HG02798 (cell line): ENCODE results near the gene GBP7.
"Not testable (repeated sequence)": the region's sequence is repeated elsewhere in the genome, so short reads cannot be mapped to it uniquely, and the experiment has no call there.

Source experiments
- ATAC-seq: cut with Tn5 transposase; IDR thresholded peaks from one replicate; pipeline ENCODE4 v1.9.1; 2021; ENCODE audit warnings: mild to moderate bottlenecking; ENCODE audit not compliant: unreplicated experiment, poor library complexity

Gene GBP7

DNA sequence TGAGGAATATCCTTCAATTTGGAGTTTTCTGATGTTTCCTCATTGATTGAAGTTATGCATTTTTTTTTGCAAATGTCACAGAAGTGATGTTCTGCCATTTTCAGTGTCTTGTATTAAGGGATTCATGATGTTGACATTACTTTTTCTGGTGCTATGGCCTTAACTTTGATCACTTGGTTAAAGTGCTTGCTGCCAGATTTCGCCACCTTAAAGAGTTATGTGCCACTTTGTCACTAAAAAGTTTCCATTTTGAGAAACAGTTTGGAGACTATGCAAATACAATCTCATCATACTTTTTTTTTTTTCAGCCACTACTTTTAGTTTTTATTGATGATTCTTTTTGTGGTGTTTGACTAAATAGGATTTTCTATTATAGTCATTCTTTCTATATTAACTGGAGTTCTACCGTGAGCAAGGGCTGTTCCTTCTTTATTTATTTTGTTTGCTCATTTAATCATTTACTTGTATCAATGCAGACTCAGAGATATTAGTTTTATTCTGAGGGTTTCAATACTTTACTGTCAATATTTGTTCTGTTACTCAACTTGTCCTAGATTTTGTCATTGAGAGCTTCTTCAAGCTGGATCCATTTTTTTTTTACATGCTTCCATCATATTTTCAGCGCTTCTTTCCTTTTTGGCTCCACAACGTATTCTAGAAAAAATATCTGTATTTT is 3.2 kb downstream of the GBP7 start:
- ATAC-seq = no peak

DNA sequence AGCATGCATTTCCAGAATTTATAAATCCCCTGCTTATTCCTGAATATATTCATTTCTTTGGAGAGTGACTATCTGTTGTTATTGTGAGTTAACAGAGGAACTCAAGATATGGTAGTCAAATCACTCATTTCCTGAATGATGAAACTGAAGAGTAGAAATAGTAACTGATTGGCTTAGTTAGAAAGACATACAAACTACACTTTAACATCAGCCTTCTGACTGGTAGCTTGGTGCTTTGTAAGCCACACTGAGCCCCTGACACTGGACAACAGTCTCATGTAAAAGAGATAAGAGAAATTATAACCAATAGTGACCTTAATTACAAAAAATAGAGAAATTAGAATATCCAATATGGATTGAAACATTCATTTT is 4.8 kb downstream of the GBP7 start:
- ATAC-seq = no peak

DNA sequence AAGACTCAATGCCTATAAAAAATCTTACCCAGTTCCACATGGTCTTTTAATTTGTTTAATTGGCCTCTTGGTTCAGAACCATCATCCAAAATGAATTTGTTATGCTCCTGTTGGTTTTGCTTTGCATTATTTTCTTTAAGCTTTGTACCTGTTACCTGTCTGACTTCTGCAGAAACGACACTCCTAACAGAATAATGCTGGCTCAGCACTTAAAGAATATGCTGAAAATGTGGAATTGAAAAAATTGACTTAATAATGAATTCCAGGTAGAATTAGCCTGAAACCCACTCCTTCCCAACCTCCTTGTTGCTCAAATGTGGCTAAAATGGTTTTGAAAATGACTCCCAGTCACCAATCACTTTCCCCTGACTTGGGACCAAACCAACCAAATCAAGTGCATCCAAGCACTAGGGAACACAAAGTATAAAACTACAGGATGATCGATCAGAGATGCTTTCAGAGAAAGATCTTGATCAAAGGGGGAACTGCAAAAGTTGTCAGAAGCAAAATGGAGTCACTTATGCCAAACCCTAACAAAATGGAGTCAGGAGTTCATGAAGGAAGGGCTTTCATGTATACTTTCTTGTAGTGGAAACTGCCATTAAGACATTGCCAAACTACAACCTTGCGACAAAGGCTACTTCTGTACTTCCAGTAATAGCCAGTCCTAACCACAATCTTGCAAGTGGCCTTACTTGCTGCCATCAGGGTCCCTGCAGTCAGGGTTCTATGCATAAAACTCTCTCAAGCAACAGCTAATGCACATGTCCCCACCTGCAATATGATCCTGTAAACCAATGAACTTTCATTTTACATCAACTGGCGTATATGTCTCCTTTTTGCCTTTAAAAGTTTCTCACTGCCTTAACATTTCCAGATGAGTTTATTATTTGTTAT is 5.4 kb downstream of the GBP7 start:
- ATAC-seq = no peak

- ATAC-seq = no peak
Measured at GRCh38 chr1:89169166-89169565, 6.6 kb downstream of the GBP7 start.

DNA sequence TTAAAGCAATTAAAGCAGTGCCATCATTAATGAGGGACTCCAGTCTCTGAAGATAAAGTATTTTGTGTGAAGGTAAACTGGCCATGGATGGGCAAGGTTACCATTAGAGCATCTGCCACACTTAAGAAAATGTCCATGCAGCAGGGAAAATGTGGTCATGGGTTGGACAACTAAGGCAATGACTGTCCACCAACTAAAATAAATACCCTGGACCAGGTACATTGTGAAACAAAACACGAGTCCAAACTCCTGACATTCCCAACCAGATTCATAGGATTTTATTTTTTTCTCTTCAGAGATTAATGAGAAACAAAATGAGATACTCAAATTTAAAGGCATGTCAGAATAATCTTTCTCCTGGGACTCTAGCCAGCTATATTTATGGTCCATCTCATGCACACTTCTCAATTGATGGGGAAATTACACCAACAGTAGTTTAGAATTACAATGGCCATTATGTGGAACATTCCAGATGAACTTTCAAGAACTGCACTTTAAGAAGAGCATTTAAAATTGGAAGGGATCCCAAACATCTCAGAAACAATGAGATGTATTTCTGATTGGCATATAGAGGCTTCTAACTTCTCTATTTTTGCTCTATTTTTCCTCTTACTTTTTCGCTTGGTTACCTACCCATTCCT is 8.1 kb downstream of the GBP7 start:
- ATAC-seq = no peak

DNA sequence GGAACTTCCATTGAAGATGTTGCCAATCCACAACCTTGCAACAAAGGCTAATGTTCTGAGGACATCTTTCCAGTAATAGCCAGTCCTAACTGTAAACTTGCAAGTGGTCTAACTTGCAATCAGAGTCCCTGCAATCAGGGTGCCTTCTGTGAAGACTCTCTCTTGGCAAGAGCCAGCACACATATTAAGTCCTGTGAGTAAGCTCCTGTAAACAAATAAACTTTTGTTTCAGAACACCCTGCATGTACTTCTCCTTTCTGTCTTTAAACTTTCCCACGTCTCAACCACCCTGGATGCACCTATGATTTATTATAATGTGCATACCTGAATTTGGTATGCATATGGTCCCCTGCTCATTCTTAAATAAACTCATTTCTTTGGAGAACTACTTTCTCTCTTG is 9.1 kb downstream of the GBP7 start:
- no peak for ATAC-seq

DNA sequence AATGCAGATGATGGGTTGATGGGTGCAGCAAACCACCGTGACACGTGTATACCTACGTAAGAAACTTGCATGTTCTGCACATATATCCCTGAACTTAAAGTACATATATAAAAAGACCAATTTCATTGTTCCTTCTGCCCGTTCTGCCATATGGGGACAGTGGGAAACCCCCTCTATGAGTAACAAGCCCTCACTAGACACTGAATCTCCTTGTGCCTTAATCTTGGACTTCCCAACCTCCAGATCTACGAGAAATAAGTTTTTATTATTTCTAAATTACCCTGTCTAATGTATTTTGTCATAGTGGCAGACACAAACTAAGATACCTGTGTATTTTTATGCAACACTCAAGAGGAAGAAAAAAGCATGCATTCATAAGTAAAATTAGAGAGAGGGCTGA is 10.0 kb downstream of the GBP7 start:
- ATAC-seq = no peak

DNA sequence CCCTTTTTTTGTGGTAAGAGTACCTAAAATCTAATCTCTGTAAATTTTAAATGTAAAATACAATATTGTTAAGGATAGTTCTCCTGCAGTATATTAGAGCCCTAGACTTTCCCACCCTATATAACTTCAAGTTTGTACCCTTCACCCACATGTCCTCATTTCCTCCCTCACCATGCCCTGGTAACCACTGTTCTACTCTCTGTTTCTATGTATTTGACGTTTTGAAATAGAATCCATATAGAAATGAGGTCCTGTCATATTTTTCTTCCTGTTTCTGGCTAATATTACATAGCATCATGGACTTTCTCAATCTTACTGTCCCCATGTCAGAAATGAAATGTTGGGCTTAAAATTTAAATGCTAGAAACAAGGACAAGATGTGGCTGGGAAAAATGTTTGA is 24.8 kb downstream of the GBP7 start:
- ATAC-seq = no peak

- no peak for ATAC-seq
Measured at GRCh38 chr1:89149976-89150375, 25.8 kb downstream of the GBP7 start.

- ATAC-seq = no peak
Measured at GRCh38 chr1:89149229-89149628, 26.6 kb downstream of the GBP7 start.

GRCh38 chr1:89147678-89148658 is 27.8 kb downstream of the GBP7 start:
- no peak for ATAC-seq

DNA sequence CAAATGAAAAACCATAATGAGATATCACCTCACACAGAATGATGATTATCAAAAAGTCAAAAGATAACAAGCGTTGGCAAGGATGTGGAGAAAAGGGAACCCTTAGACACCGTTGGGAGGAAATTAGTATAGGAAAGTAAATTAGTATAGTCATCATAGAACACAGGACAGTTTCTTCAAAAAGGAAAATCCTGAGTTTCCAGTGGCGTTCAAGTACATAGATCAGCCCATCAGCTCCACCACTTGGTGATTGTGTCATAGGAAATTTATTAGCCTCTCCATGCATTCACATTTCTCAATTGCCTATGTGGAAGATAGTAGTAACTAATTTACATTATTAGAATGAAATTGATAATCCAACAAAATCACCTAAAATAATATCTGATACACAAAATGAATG is 29.1 kb downstream of the GBP7 start:
- no peak for ATAC-seq

DNA sequence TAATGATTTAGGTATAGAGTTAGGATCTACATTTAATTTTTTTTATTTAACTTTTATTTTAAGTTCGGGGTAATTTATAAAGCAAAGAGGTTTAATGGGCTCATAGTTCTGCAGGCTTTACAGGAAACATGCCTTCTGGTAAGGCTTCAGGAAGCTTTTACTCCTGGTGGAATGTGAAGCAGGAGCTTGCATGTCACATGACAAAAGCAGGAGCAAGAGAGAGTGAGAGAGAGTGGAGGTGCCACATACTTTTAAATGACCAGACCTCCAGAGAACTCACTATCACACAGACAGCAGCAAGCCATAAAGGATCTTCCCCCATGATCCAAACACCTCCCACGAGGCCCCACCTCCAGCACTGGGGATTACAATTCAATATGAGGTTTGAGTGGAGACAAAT is 32.3 kb downstream of the GBP7 start:
- ATAC-seq = no peak

- no peak for ATAC-seq
Measured at GRCh38 chr1:89142160-89142559, 33.6 kb downstream of the GBP7 start.

DNA sequence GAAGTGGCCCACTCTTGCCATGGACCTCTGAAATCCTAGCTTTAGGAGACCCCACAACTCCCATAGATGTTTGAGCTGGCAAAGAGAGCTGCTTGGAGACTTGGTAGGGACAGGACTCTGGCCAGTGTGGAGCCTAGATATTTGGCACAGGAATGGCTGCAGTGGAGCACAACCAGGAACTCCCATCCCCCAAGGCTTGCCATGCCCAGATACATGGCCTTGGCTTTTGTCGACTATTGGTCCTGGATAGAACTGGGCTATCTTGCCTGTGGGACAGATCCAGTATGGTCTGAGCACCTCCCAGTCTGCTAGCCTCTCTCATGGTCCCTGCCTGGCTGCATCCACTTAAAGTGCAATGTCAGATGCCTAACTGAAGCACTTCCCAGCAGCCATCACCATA is 42.1 kb downstream of the GBP7 start:
- ATAC-seq = no peak

GRCh38 chr1:89130716-89131115 is 45.1 kb downstream of the GBP7 start:
- ATAC-seq = no peak

DNA sequence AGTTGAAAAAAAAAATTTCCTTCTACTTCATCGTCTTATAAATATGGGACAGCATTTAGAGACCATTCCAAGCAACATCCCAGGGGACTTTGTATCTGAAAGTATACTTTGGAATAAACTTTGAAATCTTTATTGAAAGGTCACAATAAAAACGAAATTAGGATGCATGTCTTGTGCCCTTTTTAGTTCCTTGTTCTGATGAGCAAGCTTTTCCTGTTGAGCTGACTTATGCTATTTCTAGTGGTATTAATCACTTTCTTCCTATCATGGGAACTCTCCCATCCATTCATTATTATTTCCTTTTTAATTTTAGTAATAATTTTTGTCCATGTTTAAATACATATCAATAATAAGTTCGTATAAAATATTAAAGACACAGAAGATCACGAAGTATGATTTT is 45.9 kb downstream of the GBP7 start:
- ATAC-seq = no peak

DNA sequence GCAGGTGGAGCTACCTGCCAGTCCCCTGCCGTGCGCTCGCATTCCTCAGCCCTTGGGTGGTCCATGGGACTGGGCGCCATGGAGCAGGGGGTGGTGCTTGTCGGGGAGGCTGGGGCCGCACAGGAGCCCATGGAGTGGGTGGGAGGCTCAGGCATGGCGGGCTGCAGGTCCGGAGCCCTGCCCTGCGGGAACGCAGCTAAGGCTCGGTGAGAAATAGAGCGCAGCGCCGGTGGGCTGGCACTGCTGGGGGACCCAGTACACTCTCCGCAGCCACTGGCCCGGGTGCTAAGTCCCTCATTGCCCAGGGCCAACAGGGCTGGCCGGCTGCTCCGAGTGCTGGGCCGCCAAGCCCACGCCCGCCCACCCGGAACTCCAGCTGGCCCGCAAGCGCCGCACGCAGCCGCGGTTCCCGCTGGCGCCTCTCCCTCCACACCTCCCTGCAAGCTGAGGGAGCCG is 47.8 kb downstream of the GBP7 start:
- not testable (repeated sequence) for ATAC-seq

DNA sequence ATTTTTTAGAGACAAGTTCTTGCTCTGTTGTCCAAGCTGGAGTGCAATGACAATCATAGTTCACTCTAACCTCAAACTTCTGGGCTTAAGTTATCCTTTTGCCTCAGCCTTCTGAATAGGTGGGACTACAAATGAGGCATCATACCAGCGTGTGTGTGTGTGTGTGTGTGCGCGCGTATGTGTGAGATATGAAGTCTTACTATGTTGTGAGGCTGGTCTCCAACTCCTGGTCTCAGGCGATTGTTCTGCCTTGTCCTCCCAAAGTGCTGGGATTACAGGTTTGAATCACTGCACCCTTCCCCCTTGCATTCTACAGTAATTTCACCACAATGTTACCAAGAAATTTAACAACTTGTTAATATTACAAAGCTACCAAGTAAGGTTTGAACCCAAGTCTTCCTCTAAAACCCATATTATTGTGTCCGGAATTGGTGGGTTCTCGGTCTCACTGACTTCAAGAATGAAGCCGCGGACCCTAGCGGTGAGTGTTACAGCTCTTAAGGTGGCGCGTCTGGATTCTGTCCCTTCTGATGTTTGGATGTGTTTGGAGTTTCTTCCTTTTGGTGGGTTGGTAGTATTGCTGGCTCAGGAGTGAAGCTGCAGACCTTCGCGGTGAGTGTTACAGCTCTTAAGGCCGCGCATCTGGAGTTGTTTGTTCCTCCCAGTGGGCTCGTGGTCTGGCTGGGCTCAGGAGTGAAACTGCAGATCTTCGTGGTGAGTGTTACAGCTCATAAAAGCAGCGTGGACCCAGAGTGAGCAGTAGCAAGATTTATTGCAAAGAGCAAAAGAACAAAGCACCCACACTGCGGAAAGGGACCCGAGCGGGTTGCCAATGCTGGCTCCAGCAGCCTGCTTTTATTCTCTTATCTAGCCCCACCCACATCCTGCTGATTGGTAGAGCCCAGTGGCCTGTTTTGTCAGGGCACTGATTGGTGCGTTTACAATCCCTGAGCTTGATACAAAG is 48.9 kb downstream of the GBP7 start:
- not testable (repeated sequence) for ATAC-seq
